HEK293 (cell line): ENCODE measurements around the gene PTPRF.

ENCODE experiments used
- CTCF ChIP-seq: fragments of 450-650 bp; formaldehyde crosslinking; IDR thresholded peaks from 2 replicates; pipeline ENCODE4 v1.5.1; 2016; ENCODE audit warnings: missing biosample characterization, missing genetic modification characterization
- KLF10 ChIP-seq: fragments of 450-650 bp; IDR thresholded peaks from 2 replicates; pipeline ENCODE4 v1.5.1; 2018; ENCODE audit warnings: missing biosample characterization, mild to moderate bottlenecking, missing genetic modification characterization
- PRDM4 ChIP-seq: fragments of 450-650 bp; formaldehyde crosslinking; IDR thresholded peaks from 2 replicates; pipeline ENCODE4 v1.5.1; 2017; ENCODE audit warnings: missing biosample characterization, missing genetic modification characterization
- SCRT1 ChIP-seq: fragments of 450-650 bp; formaldehyde crosslinking; IDR thresholded peaks from 2 replicates; pipeline ENCODE4 v1.5.1; 2016; ENCODE audit warnings: missing biosample characterization, missing genetic modification characterization, borderline replicate concordance
- ZFP37 ChIP-seq: fragments of 450-650 bp; formaldehyde crosslinking; IDR thresholded peaks from 2 replicates; pipeline ENCODE4 v1.5.1; 2016; ENCODE audit warnings: missing biosample characterization, missing genetic modification characterization
- ZNF10 ChIP-seq: fragments of 450-650 bp; formaldehyde crosslinking; IDR thresholded peaks from 2 replicates; pipeline ENCODE4 v1.5.1; 2017; ENCODE audit warnings: missing biosample characterization, missing genetic modification characterization
- ZNF223 ChIP-seq: fragments of 450-650 bp; formaldehyde crosslinking; IDR thresholded peaks from 2 replicates; pipeline ENCODE4 v1.5.1; 2016; ENCODE audit warnings: missing biosample characterization, missing genetic modification characterization
- ZNF510 ChIP-seq: fragments of 450-650 bp; formaldehyde crosslinking; IDR thresholded peaks from 2 replicates; pipeline ENCODE4 v1.5.1; 2018; ENCODE audit warnings: mild to moderate bottlenecking, missing genetic modification characterization, missing biosample characterization; ENCODE audit not compliant: insufficient replicate concordance
- ZNF629 ChIP-seq: fragments of 450-650 bp; formaldehyde crosslinking; IDR thresholded peaks from 2 replicates; pipeline ENCODE4 v1.5.1; 2017; ENCODE audit warnings: missing biosample characterization, missing genetic modification characterization
- TF ChIP-seq, protein P1 (sequence below): fragments of 450-650 bp; formaldehyde crosslinking; IDR thresholded peaks from 2 replicates; pipeline ENCODE4 v1.5.1; 2016; ENCODE audit warnings: missing biosample characterization, missing genetic modification characterization

DNA sequence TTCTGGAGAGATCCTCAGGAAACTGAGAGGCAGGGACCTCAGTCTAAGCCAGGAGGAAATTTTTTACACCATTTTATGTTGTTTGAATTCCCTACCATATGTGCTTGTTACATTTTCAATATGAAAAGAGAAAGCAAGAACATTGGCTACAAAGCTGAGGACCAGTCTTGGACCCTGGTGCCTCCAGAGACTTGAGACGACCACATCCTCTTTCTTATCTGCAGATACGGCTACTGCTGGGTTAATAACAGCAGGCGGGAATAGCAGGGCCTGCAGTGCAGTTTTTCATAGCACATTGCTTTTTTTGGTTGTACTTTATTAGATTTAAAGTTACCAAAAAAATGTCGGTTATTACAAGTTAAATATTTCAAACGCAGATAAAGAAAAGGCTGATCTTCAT, 123.2 kb downstream of the PTPRF start:
- no peak for TF ChIP-seq CTCF (tag by site-specific recombination)
- no peak for TF ChIP-seq PRDM4 (tag by site-specific recombination)
- no peak for TF ChIP-seq ZNF629
- TF ChIP-seq ZNF510 (tag by site-specific recombination) = no peak
- TF ChIP-seq, protein P1, sequence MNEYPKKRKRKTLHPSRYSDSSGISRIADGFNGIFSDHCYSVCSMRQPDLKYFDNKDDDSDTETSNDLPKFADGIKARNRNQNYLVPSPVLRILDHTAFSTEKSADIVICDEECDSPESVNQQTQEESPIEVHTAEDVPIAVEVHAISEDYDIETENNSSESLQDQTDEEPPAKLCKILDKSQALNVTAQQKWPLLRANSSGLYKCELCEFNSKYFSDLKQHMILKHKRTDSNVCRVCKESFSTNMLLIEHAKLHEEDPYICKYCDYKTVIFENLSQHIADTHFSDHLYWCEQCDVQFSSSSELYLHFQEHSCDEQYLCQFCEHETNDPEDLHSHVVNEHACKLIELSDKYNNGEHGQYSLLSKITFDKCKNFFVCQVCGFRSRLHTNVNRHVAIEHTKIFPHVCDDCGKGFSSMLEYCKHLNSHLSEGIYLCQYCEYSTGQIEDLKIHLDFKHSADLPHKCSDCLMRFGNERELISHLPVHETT = no peak
- TF ChIP-seq ZFP37 = no peak
- no peak for TF ChIP-seq KLF10 (tag by site-specific recombination)
- no peak for TF ChIP-seq ZNF223 (tag by site-specific recombination)
- TF ChIP-seq SCRT1 = no peak
- no peak for TF ChIP-seq ZNF10 (tag by site-specific recombination)
